ENCODE data around the gene CAMK1D.

The CAMK1D gene

GRCh38 chr10:12783293-12783692 lies 433.9 kb downstream of the CAMK1D start:
- POLR2A ChIA-PET: no interaction called here
- H3K4me1 ChIP-seq (ENCODE audit: control insufficient read depth, insufficient read depth, low read length): no peaks in the 10 kb centered on the region

More at GRCh38 chr10:12783293-12783692, 433.9 kb downstream of the CAMK1D start:
- no peaks in the 10 kb centered on the region for H3K36me3 ChIP-seq (ENCODE audit: control insufficient read depth in 2 of 2, insufficient read depth in 1 of 2, low read length in 2 of 2)
- no peak overlapping the region for H3K4me3 ChIP-seq (ENCODE audit: low read depth, low read length)
- no peaks in the 10 kb centered on the region for H3K9me3 ChIP-seq (ENCODE audit: control insufficient read depth, insufficient read depth, low read depth, low read length)
- TF ChIP-seq ZNF645 (tag by site-specific recombination; IDR thresholded peaks at IDR 0.05) (no peak), ZFP41 (tag by site-specific recombination; IDR thresholded peaks at IDR 0.05; ENCODE audit: borderline replicate concordance) (no peak), ZNF292 (tag by site-specific recombination; IDR thresholded peaks at IDR 0.05; ENCODE audit: borderline replicate concordance, low read depth) (no peak), EGR2 (tag by site-specific recombination; IDR thresholded peaks at IDR 0.05; ENCODE audit: low read depth) (no peak), ZNF692 (tag by site-specific recombination; IDR thresholded peaks at IDR 0.05) (no peak), PRDM6 (tag by site-specific recombination; IDR thresholded peaks at IDR 0.05) (no peak), REST (tag by site-specific recombination; IDR thresholded peaks at IDR 0.05) (no peak), ZNF747 (tag by site-specific recombination; IDR thresholded peaks at IDR 0.05) (no peak), SALL2 (tag by site-specific recombination; IDR thresholded peaks at IDR 0.05; ENCODE audit: borderline replicate concordance) (no peak), ZNF366 (tag by site-specific recombination; conservative IDR thresholded peaks at IDR 0.05) (no peak), ZSCAN18 (tag by site-specific recombination; IDR thresholded peaks at IDR 0.05) (no peak), MEIS1 (CRISPR knock-in tag; IDR thresholded peaks at IDR 0.05; ENCODE audit: borderline replicate concordance) (no peak), ZNF311 (tag by site-specific recombination; IDR thresholded peaks at IDR 0.05; ENCODE audit: borderline replicate concordance) (no peak), ZNF248 (tag by site-specific recombination; IDR thresholded peaks at IDR 0.05) (no peak), ZNF792 (tag by site-specific recombination; IDR thresholded peaks at IDR 0.05) (no peak), ZNF558 (tag by site-specific recombination; IDR thresholded peaks at IDR 0.05) (no peak)
- no peak overlapping the region for H3K27ac ChIP-seq (ENCODE audit: extremely low read depth, low read depth, low read length)
- CTCF ChIA-PET: interaction anchor here (0.6 to 2.6 kb wide), 11 partner anchors 10 to 992 kb away, joined by 3 to 18 read pairs (median 4); no protein-coding TSS in a partner anchor

All from HEK293 (cell line).